WTC11 (cell line): ENCODE data around the gene EYS.

ENCODE experiments used
- ARID4B ChIP-seq: sonication (generic); formaldehyde crosslinking; IDR thresholded peaks from 2 replicates; pipeline ENCODE4 v1.8.0; 2023; ENCODE audit warnings: missing genetic modification reagents, mild to moderate bottlenecking, borderline replicate concordance
- ATF2 ChIP-seq: sonication (generic); formaldehyde crosslinking; IDR thresholded peaks from 2 replicates; pipeline ENCODE4 v1.8.1; 2022; ENCODE audit warnings: low read depth, missing genetic modification reagents, borderline replicate concordance
- CREB1 ChIP-seq: sonication (generic); formaldehyde crosslinking; IDR thresholded peaks from 2 replicates; pipeline ENCODE4 v1.8.0; 2023; ENCODE audit warnings: mild to moderate bottlenecking, missing genetic modification reagents
- ZNF121 ChIP-seq: sonication (generic); formaldehyde crosslinking; IDR thresholded peaks from 2 replicates; pipeline ENCODE4 v1.8.0; 2023; ENCODE audit warnings: missing genetic modification reagents
- ZNF232 ChIP-seq: sonication (generic); formaldehyde crosslinking; IDR thresholded peaks from 2 replicates; pipeline ENCODE4 v1.8.0; 2022; ENCODE audit warnings: mild to moderate bottlenecking, missing genetic modification reagents
- TF ChIP-seq, protein P1 (sequence below): fragments of 200-600 bp; IDR thresholded peaks from 2 replicates; pipeline ENCODE4 v1.8.0; 2022; ENCODE audit warnings: antibody characterized with exemption
- TF ChIP-seq, protein P2 (sequence below): sonication (generic); formaldehyde crosslinking; IDR thresholded peaks from 2 replicates; pipeline ENCODE4 v1.8.0; 2022; ENCODE audit warnings: mild to moderate bottlenecking, missing genetic modification reagents

DNA sequence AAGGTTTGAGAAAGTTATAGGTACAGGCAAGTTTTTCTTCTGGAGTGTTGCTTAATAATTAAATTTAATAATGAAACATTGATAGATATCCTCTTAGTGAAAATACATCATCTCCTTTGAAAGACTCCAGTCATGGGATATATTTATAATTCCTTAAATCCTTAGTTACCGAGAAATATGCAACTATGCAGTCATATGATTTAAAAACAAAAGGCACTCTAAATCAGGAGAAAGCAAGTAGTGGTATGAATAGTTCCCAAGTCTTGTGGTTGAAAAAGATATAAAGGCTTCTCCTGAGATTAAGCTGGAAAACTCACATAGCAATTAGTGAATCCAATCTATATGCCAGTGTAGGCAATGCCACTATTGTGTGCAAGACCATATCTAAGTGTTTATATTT lies 475.4 kb downstream of the EYS start:
- TF ChIP-seq, protein P1, sequence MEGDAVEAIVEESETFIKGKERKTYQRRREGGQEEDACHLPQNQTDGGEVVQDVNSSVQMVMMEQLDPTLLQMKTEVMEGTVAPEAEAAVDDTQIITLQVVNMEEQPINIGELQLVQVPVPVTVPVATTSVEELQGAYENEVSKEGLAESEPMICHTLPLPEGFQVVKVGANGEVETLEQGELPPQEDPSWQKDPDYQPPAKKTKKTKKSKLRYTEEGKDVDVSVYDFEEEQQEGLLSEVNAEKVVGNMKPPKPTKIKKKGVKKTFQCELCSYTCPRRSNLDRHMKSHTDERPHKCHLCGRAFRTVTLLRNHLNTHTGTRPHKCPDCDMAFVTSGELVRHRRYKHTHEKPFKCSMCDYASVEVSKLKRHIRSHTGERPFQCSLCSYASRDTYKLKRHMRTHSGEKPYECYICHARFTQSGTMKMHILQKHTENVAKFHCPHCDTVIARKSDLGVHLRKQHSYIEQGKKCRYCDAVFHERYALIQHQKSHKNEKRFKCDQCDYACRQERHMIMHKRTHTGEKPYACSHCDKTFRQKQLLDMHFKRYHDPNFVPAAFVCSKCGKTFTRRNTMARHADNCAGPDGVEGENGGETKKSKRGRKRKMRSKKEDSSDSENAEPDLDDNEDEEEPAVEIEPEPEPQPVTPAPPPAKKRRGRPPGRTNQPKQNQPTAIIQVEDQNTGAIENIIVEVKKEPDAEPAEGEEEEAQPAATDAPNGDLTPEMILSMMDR: no peak
- TF ChIP-seq, protein P2, sequence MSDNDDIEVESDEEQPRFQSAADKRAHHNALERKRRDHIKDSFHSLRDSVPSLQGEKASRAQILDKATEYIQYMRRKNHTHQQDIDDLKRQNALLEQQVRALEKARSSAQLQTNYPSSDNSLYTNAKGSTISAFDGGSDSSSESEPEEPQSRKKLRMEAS: no peak
- TF ChIP-seq ATF2 (no peak), ZNF121 (CRISPR knock-in tag) (no peak), CREB1 (CRISPR knock-in tag) (no peak), ARID4B (no peak), ZNF232 (no peak)
